CD4-positive, alpha-beta memory T cell (primary cell): ENCODE results near the gene CBFA2T3. TPM values are rescaled to one million over a fixed set of nuclear protein-coding genes. Genes with fewer than 3 reads are reported as not detected.
A peak's percentile ranks its signal among the peaks of the same experiment; 100 is the strongest.

ENCODE experiments used
- CTCF ChIA-PET: fragments of 350-600 bp; sonication (Branson Sonifier 250); formaldehyde crosslinking; loops from one replicate; lab custom pipeline; 2021; ENCODE audit warnings: inconsistent platforms; ENCODE audit not compliant: partially characterized antibody; lab: Charles Lee
- POLR2A ChIA-PET: fragments of 350-600 bp; sonication (Branson Sonifier 250); formaldehyde crosslinking; loops from one replicate; lab custom pipeline; 2021; ENCODE audit not compliant: partially characterized antibody; lab: Charles Lee
- DNase-seq, 5 donors: peaks; one replicate each; pipeline versions ENCODE4 v3.0.0 to v3.0.0-alpha.2; 2020 to 2022; ENCODE audit warnings: mixed read lengths in 1 of 5
- H3K27ac ChIP-seq: one replicate; pipeline ENCODE4 v1.7.0; 2013; ENCODE audit warnings: low read depth, low read length
- H3K27me3 ChIP-seq: 2 replicates; pipeline ENCODE4 v1.7.0; 2013; ENCODE audit warnings: mild to moderate bottlenecking, low read length, moderate library complexity; ENCODE audit not compliant: insufficient read depth
- H3K36me3 ChIP-seq: 2 replicates; pipeline ENCODE4 v1.7.0; 2013; ENCODE audit warnings: mild to moderate bottlenecking, low read length, moderate library complexity; ENCODE audit not compliant: insufficient read depth
- H3K4me1 ChIP-seq: 2 replicates; pipeline ENCODE4 v1.7.0; 2013; ENCODE audit warnings: mild to moderate bottlenecking, low read length, moderate library complexity; ENCODE audit not compliant: insufficient read depth
- H3K4me3 ChIP-seq, 2 donors: one replicate each; pipeline ENCODE4 v1.7.0; 2013; ENCODE audit warnings: low read length in 2 of 2, mild to moderate bottlenecking in 1 of 2
- H3K9me3 ChIP-seq, 2 donors: one replicate each; pipeline ENCODE4 v1.7.0; 2013; ENCODE audit warnings: low read length in 2 of 2, control low read depth in 1 of 2; ENCODE audit not compliant: control insufficient read depth in 1 of 2
- H3K27ac Mint-ChIP-seq, 7 donors: one replicate each; pipeline ENCODE4 v1.8.0; 2020 to 2021; ENCODE audit warnings: mixed read lengths in 7 of 7, mild to moderate bottlenecking in 6 of 7, inconsistent platforms in 3 of 7, moderate library complexity in 3 of 7
- H3K27me3 Mint-ChIP-seq, 2 donors: one replicate each; pipeline ENCODE4 v1.8.0; 2020 to 2021; ENCODE audit warnings: mixed read lengths in 2 of 2
- H3K36me3 Mint-ChIP-seq, 2 donors: one replicate each; pipeline ENCODE4 v1.8.0; 2020 to 2021; ENCODE audit warnings: mixed read lengths in 2 of 2, inconsistent platforms in 1 of 2, mild to moderate bottlenecking in 1 of 2
- H3K4me1 Mint-ChIP-seq, 4 donors: one replicate each; pipeline ENCODE4 v1.8.0; 2020 to 2021; ENCODE audit warnings: mixed read lengths in 4 of 4, mild to moderate bottlenecking in 1 of 4
- H3K4me3 Mint-ChIP-seq, 8 donors: one replicate each; pipeline ENCODE4 v1.8.0; 2020 to 2021; ENCODE audit warnings: mixed read lengths in 8 of 8, mild to moderate bottlenecking in 7 of 8, moderate library complexity in 6 of 8, inconsistent platforms in 3 of 8
- H3K9me3 Mint-ChIP-seq, 8 donors: one replicate each; pipeline ENCODE4 v1.8.0; 2020 to 2021; ENCODE audit warnings: mixed read lengths in 8 of 8, mild to moderate bottlenecking in 5 of 8, inconsistent platforms in 3 of 8, moderate library complexity in 1 of 8
- intact Hi-C: fragments of 100-400 bp; cut with micrococcal nuclease; formaldehyde crosslinking; loops from one replicate; pipeline ENCODE4 v1.15.1; 2023
- polyA plus RNA-seq, 2 donors: library from polyadenylated mRNA; unstranded; fragments of 300-500 nt; fragmentation: Illumina TruSeq; gene quantifications; one replicate each; pipeline ENCODE4 v1.2.3, GENCODE V29; 2021
- total RNA-seq, 2 experiments: library from RNA; stranded (reverse); gene quantifications; one replicate each; pipeline ENCODE4 v1.2.3, GENCODE V29; 2021

The CBFA2T3 gene
- total and polyA plus RNA-seq, 4 experiments from 2014 or later = 0.11 to 0.14 TPM; not detected in 2

DNA sequence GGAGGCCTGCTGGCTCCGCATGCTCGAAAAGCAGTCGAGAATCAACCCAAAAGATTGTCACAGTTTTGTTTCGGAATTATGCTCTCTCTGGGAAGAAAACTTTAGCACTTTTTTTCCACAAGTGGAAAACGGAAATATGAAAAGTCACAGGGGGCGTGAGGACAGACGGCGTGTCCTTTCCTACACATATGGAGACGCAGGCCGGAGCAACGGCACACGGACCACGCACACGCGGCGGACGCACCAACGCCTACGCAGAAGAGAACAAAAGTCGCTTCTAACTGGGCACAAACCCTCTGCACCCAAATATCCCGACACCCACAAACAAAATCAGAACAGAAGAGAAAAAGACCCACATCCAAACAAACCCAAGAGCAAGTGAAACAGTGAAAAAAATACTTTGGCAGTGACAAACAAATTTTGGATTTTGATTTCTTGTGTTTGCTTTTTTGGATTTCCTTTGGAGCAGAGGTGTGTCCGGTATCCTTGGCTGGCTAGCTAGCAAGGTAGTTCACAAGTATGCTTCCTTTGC lies 101.2 kb downstream of the CBFA2T3 start:
- Mint-ChIP-seq H3K4me3 (no peak overlapping the region), H3K27me3 (peaks cover 3 to 5% of the 10 kb centered on the region in 2 donors), H3K9me3 (no peaks in the 10 kb centered on the region), H3K4me1 (peaks cover 0 to 2% (median under 1%) of the 10 kb centered on the region in 4 donors), H3K36me3 (no peaks in the 10 kb centered on the region), H3K27ac (no peak overlapping the region)
- no peak for DNase-seq
- Histone ChIP-seq H3K27ac (no peak overlapping the region), H3K9me3 (no peaks in the 10 kb centered on the region), H3K36me3 (no peaks in the 10 kb centered on the region), H3K27me3 (no peaks in the 10 kb centered on the region), H3K4me3 (no peak overlapping the region), H3K4me1 (no peaks in the 10 kb centered on the region)
- ChIA-PET POLR2A (no interaction called here), CTCF (no interaction called here)
- intact Hi-C loops = no loop called here

DNA sequence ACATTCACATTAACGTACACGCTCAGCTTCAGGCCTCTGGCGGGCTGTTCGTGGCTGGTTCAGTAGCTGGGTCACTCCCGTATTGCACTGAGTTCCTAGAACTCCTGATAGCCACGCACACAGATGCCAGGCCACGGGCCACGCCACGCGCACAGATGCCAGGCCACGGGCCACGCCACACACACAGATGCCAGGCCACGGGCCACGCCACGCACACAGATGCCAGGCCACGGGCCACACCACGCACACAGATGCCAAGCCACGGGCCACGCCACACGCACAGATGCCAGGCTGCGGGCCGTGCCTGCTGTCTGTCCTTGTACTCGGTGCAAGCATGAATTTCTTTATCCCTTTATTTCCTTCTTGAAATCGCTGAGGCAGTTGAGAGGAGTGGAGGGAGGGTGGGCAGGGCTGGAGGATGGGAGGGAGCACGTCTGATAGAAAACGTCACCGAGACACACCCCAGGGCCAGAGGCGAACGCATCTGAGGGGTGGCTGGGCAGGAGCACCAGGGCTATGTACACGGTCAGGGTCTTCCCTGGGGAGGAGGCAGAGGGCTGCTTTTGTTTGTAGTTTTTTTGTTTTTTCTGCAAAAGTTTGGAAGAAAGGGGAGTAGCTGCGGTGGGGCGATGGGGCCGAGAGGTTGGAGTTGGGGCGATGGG lies 101.9 kb downstream of the CBFA2T3 start:
- Mint-ChIP-seq H3K27me3 (peaks cover 6 to 7% of the 10 kb centered on the region in 2 donors), H3K4me1 (peaks cover 0 to 3% (median under 1%) of the 10 kb centered on the region in 4 donors), H3K9me3 (no peaks in the 10 kb centered on the region), H3K4me3 (no peak overlapping the region), H3K36me3 (no peaks in the 10 kb centered on the region), H3K27ac (peak overlapping the region in 1 of 7 donors; percentile 57)
- intact Hi-C loops = no loop called here
- ChIA-PET CTCF (no interaction called here), POLR2A (no interaction called here)
- no peak overlapping the region for H3K4me3 ChIP-seq
- H3K36me3 ChIP-seq = no peaks in the 10 kb centered on the region
- no peaks in the 10 kb centered on the region for H3K9me3 ChIP-seq
- DNase-seq = no peak
- H3K4me1 ChIP-seq = no peaks in the 10 kb centered on the region
- H3K27ac ChIP-seq = no peak overlapping the region
- H3K27me3 ChIP-seq = no peaks in the 10 kb centered on the region

DNA sequence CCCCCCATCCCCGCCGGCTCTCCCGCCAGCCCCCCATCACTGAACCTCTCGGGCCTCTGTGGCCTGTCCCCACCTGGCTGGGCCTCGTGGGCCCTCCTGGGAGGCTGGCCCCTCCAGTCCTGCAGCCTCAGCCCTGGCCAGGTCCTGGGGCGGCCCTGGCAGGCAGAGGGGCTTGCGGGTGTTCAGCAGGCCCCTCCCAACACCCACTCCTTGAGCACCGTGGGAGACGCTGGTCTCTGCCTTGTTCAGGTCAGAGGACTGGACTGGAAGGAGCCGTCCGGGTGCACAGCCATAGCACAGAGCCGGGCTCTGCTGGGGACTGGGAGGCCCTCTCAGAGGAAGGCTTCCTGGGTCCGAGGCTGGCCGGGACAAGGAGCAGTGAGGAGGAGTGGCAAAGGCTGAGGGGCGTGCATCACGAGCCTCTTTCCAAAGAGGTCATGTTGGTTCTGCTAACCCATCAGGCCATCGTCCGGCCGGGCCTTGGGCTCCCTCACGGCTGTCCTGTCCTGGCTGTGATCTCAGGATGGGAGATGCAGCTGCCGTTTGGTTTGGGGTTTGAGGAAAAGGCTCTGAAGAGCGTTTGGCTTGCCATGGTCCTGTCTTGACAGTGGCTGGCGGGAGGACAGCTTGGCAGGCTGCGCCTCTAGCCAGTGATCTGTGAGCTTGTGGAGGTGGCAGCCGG lies 104.2 kb downstream of the CBFA2T3 start:
- CTCF ChIA-PET = no interaction called here
- Histone ChIP-seq H3K4me3 (no peak overlapping the region), H3K27ac (no peak overlapping the region), H3K27me3 (no peaks in the 10 kb centered on the region), H3K9me3 (no peaks in the 10 kb centered on the region), H3K4me1 (no peaks in the 10 kb centered on the region), H3K36me3 (no peaks in the 10 kb centered on the region)
- H3K9me3 Mint-ChIP-seq = no peaks in the 10 kb centered on the region
- no peak overlapping the region for H3K4me3 Mint-ChIP-seq
- no peak overlapping the region for H3K27ac Mint-ChIP-seq
- POLR2A ChIA-PET = no interaction called here
- intact Hi-C loops = no loop called here
- peaks cover 0 to 3% (median under 1%) of the 10 kb centered on the region in 4 donors for H3K4me1 Mint-ChIP-seq
- H3K27me3 Mint-ChIP-seq = peaks cover 6 to 12% of the 10 kb centered on the region in 2 donors
- H3K36me3 Mint-ChIP-seq = no peaks in the 10 kb centered on the region
- no peak for DNase-seq

DNA sequence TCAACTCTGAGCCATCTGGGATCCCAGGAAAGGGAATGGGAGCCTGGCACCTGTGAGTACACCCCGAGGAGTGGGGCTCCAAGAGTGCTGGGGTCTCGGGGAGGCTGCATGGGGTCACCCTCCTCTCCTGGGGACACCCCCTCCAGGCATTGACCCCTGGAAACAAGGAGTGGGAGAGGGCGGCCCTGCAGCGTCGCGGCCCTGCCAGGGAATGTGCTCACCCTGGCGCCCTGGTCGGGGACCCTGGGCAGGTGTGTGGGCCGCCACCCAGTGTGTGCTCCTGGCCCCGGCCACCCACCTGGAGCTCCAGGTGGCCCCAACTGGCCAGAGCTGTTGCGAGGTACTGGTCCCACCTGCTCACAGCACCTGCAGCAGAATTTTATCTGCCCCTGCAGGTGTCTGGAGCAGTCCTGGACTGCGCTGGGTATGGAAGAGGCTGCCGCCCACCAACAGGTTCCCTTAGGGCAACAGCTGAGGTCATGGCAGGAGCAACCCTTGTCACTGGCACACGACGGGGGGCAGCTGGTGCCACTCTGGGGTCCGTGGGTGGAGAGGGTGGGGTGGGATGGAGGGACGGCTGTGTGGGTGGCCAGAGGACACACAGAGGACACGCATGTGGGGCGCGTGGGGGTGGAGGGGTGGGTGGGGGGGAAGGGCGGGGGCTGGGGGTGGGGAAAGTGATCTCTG lies 105.1 kb downstream of the CBFA2T3 start:
- Histone ChIP-seq H3K4me3 (no peak overlapping the region), H3K27ac (no peak overlapping the region), H3K36me3 (no peaks in the 10 kb centered on the region), H3K27me3 (no peaks in the 10 kb centered on the region), H3K4me1 (no peaks in the 10 kb centered on the region), H3K9me3 (no peaks in the 10 kb centered on the region)
- Mint-ChIP-seq H3K4me1 (peaks cover 0 to 3% (median under 1%) of the 10 kb centered on the region in 4 donors), H3K4me3 (no peak overlapping the region), H3K9me3 (no peaks in the 10 kb centered on the region), H3K36me3 (no peaks in the 10 kb centered on the region), H3K27ac (no peak overlapping the region), H3K27me3 (peaks cover 6 to 12% of the 10 kb centered on the region in 2 donors)
- intact Hi-C loops = no loop called here
- no peak for DNase-seq
- POLR2A ChIA-PET = no interaction called here
- CTCF ChIA-PET = no interaction called here

DNA sequence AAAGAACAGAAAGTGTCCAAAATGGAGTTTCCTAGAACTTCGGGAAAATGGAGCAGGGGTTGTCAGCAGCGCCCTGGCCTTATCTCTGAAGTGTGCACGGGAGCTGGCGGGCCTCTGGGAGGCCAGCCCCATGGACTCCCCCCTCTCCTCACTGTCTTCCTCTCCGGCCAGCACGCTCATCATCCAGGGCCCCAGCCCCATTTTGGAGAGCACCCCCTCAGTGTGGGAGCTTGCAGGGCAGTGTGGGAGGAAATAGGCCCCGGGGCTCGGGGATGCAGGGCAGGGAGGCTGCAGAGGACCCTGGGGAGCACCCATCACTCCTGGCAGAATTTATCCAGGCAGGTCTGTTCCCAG lies 105.7 kb downstream of the CBFA2T3 start:
- Histone ChIP-seq H3K27me3 (no peaks in the 10 kb centered on the region), H3K27ac (no peak overlapping the region), H3K4me3 (no peak overlapping the region), H3K4me1 (no peaks in the 10 kb centered on the region), H3K9me3 (no peaks in the 10 kb centered on the region), H3K36me3 (no peaks in the 10 kb centered on the region)
- H3K27ac Mint-ChIP-seq = no peak overlapping the region
- no peaks in the 10 kb centered on the region for H3K36me3 Mint-ChIP-seq
- peaks cover 6 to 12% of the 10 kb centered on the region in 2 donors for H3K27me3 Mint-ChIP-seq
- intact Hi-C loops = no loop called here
- H3K9me3 Mint-ChIP-seq = no peaks in the 10 kb centered on the region
- no peak for DNase-seq
- POLR2A ChIA-PET = no interaction called here
- H3K4me1 Mint-ChIP-seq = peaks cover 0 to 3% (median under 1%) of the 10 kb centered on the region in 4 donors
- peak overlapping the region in 3 of 8 donors; percentile 41 to 52 (median 43) for H3K4me3 Mint-ChIP-seq
- CTCF ChIA-PET = no interaction called here

DNA sequence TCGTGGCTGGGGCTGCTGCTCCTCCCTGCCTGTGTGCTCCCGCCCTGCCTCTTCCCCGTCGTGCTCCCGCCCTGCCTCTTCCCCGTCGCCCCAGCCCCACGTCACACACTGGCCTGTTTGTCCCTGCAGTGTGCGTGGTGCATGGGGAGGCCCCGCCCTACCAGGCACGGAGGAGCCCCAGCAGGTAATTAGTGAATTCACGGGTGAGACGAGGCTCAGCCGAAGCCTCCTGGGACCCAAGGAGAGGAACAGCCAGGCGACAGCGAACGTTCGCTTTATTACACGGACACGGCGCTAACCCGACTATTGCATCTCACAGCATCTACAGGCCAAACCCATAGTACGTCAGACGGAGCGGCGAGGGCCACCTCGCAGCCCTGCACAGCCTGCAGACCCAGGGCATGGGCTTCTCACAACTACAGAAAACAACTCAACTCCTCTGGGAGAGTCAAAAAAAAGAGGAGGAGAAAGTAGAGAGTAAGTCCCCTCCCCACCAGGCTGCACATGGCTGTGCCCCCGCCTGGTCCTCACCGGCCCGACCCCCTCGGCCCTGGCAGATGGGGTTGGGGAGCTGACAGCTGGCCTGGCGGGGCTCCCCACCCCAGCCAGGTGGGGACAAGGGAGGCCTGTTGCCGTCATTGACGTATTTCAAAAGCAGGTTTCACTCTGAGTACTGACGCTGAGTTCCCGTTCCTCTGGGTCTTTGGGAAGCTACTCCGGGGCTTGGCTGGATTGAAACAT lies 106.2 kb downstream of the CBFA2T3 start:
- no peak overlapping the region for H3K27ac Mint-ChIP-seq
- no peaks in the 10 kb centered on the region for H3K9me3 Mint-ChIP-seq
- intact Hi-C loops = no loop called here
- no peaks in the 10 kb centered on the region for H3K36me3 Mint-ChIP-seq
- no peak for DNase-seq
- H3K4me3 ChIP-seq = no peak overlapping the region
- no peaks in the 10 kb centered on the region for H3K4me1 ChIP-seq
- no peak overlapping the region for H3K27ac ChIP-seq
- peaks cover 0 to 3% (median under 1%) of the 10 kb centered on the region in 4 donors for H3K4me1 Mint-ChIP-seq
- no peaks in the 10 kb centered on the region for H3K36me3 ChIP-seq
- peak overlapping the region in 6 of 8 donors; percentile 8 to 52 (median 44) for H3K4me3 Mint-ChIP-seq
- CTCF ChIA-PET = no interaction called here
- H3K27me3 ChIP-seq = no peaks in the 10 kb centered on the region
- H3K9me3 ChIP-seq = no peaks in the 10 kb centered on the region
- H3K27me3 Mint-ChIP-seq = peaks cover 6 to 11% of the 10 kb centered on the region in 2 donors
- POLR2A ChIA-PET = no interaction called here

DNA sequence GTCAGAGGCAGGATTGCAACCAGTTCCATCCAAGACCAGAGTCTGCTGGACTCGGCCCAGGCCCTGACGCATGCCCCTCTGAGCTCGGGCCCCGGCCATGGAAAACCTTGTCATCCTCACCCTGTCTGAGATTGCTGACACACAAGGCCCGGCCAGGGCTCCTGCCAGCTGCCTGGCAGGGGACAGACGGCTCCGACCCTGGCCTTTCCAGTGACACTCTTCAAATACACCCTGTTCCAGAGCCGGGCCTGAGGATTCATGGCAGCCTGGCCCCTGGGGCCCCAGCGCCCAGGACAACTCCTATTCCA lies 107.4 kb downstream of the CBFA2T3 start:
- POLR2A ChIA-PET = no interaction called here
- no peaks in the 10 kb centered on the region for H3K36me3 ChIP-seq
- no peak for DNase-seq
- intact Hi-C loops = no loop called here
- CTCF ChIA-PET = no interaction called here
- Mint-ChIP-seq H3K4me1 (peaks cover 0 to 3% (median under 1%) of the 10 kb centered on the region in 4 donors), H3K27ac (no peak overlapping the region), H3K9me3 (no peaks in the 10 kb centered on the region), H3K36me3 (no peaks in the 10 kb centered on the region), H3K4me3 (no peak overlapping the region), H3K27me3 (peaks cover 6 to 10% of the 10 kb centered on the region in 2 donors)
- no peaks in the 10 kb centered on the region for H3K27me3 ChIP-seq
- H3K27ac ChIP-seq = no peak overlapping the region
- no peaks in the 10 kb centered on the region for H3K9me3 ChIP-seq
- no peaks in the 10 kb centered on the region for H3K4me1 ChIP-seq
- no peak overlapping the region for H3K4me3 ChIP-seq
